Cardiac fibroblast (primary cell): ENCODE measurements around the gene ADAMTS6.

ENCODE experiments used
- DNase-seq, 2 donors: peaks; one replicate each; pipeline versions ENCODE4 v3.0.0 to v3.0.0-alpha.2; 2010; ENCODE audit warnings: low read depth in 2 of 2
- H3K4me3 ChIP-seq, 2 donors: replicated peaks in 1 of 2; 1 replicate in 1 of 2; 2 replicates in 1 of 2; pipeline ENCODE4 v1.5.1; 2011; ENCODE audit warnings: low read depth in 2 of 2, low read length in 2 of 2, mild to moderate bottlenecking in 2 of 2, moderate library complexity in 1 of 2
- TF ChIP-seq, protein P1 (sequence below): IDR thresholded peaks from one replicate; pipeline ENCODE4 v1.5.1; 2011; ENCODE audit warnings: low read depth, mild to moderate bottlenecking, low read length, inconsistent platforms

ADAMTS6 gene

DNA sequence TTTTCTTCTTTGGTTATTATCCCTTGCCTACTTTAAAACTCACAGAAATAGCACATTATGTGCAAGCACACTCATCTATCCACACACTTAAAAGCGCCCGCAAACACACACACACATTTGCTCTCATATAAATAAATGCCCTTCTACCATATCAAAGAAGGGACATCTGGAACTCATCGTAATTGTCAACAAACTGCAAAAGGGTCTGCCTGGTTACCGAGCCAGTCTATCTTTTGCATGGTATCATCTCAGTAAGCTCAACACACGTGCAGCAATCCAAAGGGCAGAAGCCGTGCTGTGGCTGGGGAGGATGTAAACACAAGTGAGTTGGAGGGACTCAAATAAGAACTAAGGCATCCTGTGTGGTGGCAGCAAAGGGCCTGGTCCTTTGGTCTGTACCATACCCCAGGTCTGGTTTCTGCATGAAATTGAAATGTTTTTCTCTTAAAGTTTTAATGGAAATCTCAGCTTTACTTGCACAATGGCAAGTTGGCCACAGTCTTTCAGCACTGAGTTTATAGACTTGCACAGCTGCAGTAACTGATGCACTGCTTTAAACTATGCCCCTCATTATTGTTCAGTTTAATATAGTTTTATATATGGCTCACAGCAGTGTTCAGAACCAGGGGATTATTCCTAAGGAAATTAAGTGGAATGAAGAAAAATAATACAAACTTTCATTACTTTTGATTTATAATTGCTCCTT lies 331.0 kb downstream of the ADAMTS6 start:
- no peak for DNase-seq
- H3K4me3 ChIP-seq: no peak overlapping the region
- TF ChIP-seq, protein P1, sequence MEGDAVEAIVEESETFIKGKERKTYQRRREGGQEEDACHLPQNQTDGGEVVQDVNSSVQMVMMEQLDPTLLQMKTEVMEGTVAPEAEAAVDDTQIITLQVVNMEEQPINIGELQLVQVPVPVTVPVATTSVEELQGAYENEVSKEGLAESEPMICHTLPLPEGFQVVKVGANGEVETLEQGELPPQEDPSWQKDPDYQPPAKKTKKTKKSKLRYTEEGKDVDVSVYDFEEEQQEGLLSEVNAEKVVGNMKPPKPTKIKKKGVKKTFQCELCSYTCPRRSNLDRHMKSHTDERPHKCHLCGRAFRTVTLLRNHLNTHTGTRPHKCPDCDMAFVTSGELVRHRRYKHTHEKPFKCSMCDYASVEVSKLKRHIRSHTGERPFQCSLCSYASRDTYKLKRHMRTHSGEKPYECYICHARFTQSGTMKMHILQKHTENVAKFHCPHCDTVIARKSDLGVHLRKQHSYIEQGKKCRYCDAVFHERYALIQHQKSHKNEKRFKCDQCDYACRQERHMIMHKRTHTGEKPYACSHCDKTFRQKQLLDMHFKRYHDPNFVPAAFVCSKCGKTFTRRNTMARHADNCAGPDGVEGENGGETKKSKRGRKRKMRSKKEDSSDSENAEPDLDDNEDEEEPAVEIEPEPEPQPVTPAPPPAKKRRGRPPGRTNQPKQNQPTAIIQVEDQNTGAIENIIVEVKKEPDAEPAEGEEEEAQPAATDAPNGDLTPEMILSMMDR: no peak

DNA sequence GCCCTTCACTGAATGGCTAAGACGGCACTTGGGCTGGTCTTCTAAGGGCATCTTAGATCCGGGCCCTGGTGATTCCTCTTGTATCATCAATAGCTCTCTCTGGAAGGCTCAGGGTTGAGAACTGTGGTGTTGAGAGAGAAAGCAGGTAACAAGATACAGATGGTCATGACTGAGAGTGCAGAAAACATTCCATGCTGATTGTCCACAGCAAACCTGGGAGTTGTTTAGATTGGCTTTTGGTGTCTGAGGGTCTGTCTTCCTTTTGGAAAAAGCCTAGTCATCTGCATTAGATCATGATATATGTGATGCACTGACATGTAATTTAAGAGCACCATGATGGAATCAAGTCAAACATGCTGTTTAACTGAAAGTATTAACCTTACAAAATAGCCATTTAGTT lies 331.9 kb downstream of the ADAMTS6 start:
- DNase-seq: no peak
- H3K4me3 ChIP-seq: no peak overlapping the region
- TF ChIP-seq, protein P1: no peak

DNA sequence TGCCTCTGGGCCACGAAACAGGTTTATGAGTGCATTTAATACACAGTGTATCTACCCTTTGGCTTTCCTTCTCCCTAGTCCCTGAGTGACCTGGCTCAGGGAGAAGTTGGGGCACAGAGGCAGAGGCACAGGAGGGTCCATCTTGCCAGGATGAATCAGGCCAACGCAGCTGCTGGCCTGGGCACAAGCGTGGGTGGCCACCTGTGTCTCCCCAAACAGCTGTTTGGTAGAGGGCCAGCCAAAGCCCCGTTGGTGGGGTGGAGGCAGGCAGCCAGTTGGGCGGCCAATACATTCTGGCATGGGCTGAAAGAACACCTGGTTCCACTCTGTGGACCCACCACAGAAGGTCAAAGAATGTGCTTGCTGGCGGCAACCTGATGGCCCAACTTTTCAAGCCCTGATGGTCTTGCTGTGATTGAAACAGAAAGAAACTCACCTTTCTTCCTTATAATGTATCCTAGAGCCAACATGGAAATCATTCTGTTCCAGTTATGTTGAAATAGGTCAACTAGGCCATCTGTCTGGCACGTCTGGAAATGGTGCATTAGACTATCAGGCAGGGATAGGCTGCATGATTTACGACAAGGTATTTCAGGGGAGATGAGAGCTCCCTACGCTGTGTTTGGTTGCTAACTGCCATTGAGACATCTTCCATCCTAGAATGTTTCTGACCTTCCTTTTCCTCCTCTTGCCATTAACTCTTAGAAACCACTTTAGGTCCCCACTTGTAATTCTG lies 337.4 kb downstream of the ADAMTS6 start:
- H3K4me3 ChIP-seq: no peak overlapping the region
- TF ChIP-seq, protein P1: no peak
- DNase-seq: no peak

DNA sequence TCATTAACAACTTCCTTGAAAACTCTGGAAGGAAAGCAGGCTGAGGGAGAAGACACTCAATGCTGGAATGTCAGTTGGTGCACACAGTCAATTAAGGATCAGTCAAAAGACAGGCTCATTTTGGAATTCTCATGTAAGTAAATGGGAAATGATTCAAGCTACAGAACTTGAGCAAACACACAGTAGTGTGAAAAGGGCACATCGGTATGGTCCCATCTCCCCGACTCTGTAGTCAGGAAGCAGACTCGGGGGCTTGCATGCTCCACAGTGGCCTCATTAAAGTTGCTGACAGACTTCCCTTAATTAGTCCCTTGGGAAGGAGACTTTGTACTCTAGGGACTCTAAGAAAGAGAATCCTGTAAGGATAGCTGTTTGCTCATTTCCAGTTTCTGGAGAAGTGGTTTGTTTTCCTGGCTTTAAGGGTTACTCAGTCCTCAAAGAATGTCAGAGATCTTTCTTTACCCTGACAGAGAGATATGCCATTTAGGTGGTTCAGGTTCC lies 339.2 kb downstream of the ADAMTS6 start:
- DNase-seq: peak; percentile 50 to 71
- TF ChIP-seq, protein P1: no peak
- no peak overlapping the region for H3K4me3 ChIP-seq

DNA sequence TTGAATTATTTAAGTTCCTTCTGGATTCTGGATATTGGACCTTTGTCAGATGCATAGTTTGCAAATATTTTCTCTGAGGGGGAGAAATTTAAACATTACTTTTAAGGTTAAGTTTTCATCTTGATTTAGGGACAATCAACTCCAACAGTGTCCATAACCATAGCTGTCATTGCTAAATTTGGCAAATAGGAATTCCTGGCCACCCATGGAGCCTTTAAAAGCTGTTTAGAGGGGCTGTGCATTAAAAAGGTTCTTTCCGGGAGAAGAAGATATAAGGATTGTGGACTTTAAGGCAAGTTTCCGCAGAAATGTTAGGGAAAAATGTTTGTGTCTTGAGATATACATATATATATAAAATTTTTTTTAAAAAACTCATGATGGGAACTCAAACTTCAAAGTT lies 339.7 kb downstream of the ADAMTS6 start:
- H3K4me3 ChIP-seq: no peak overlapping the region
- no peak for DNase-seq
- TF ChIP-seq, protein P1: no peak

DNA sequence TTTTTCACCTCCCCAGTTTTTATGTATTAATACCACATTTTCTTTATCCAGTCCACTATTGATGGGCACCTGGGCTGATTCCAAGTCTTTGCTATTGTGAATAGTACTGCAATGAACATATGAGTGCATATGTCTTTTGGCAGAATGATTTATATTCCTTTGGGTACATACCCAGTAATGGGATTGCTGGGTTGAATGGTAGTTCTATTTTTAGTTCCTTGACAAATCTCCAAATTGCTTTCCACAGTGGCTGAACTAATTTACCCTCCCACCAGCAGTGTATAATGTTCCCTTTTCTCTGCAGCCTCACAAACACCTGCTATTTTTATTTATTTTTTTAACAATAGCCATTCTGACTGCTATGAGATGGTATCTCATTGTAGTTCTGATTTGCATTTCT lies 340.2 kb downstream of the ADAMTS6 start:
- DNase-seq: no peak
- H3K4me3 ChIP-seq: no peak overlapping the region
- TF ChIP-seq, protein P1: no peak
